ENCODE measurements around the gene COA3. TPM values are rescaled to one million over a fixed set of nuclear protein-coding genes. Genes with fewer than 3 reads are reported as not detected.
A peak's percentile ranks its signal among the peaks of the same experiment; 100 is the strongest.

Gene COA3
- total RNA-seq, 1 experiment from 2014 or later: 48.8 TPM

DNA sequence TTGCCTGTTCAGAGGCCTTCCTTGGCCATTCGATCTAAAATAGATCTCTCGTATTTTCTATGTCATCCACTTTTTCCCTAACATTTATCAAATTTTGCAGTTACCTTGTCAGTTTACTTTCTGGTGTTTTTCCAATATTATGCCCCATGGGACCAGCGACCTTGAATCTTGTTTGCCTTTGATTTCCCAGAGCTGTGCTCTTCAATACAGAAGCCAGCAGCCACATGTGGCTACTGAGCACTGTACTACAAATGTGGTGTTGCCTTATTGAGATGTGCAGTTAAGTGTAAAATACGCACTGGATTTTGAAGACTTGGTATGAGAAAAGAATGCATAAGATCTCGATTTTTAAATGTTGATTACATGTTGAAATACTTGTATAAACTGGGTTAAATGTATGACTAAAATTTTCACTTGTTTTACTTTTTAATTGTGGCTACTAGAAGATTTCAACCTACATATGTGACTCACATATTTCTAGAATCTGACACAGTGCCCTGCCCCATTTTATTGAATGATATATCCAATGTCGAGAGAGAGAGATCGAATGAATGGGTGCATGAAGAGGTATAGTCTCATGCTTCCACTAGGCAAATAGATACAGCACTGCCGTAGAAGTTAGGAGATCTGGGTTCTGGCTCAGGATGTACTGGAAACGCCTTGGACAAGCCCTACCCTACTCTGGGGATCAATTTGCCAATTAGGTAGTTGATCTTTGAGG, 33.9 kb upstream of the COA3 start:
- no peak for TF ChIP-seq POLR2AphosphoS5 (IDR thresholded peaks at IDR 0.05; ENCODE audit: low read depth, low read length)
- TF ChIP-seq TCF7L2 (IDR thresholded peaks at IDR 0.05; ENCODE audit: low read depth, low read length): no peak
- Histone ChIP-seq H3K9me3 (ENCODE audit: control insufficient read depth, insufficient read depth, low read depth, low read length) (no peaks in the 10 kb centered on the region), H3K36me3 (ENCODE audit: control insufficient read depth, insufficient read depth, low read length) (peaks cover 5% of the 10 kb centered on the region), H3K27me3 (ENCODE audit: control insufficient read depth, insufficient read depth, low read length) (no peaks in the 10 kb centered on the region), H3K4me1 (ENCODE audit: control insufficient read depth, insufficient read depth, low read length) (peaks cover 8% of the 10 kb centered on the region; the same call in 1 of the 2 replicates), H3K4me3 (ENCODE audit: low read depth in 2 of 2, low read length in 2 of 2) (peak overlapping the region; percentile 95 to 96), H3K27ac (ENCODE audit: low read length) (peak overlapping the region; percentile 93)
- intact Hi-C loops (cut with micrococcal nuclease; ENCODE audit: unreplicated experiment) (no loop called here), in situ Hi-C loops (cut with HindIII; ENCODE audit: low pct_unique_long_range_greater_than_20kb, low sequenced_read_pairs) (no loop called here)
- ChIA-PET CTCF (no interaction called here), POLR2A (no interaction called here)
- TSS peak; percentile 94 for BruUV-seq (replicated peaks)
- peak; percentile 22 for ATAC-seq
- no peak for DNase-seq (ENCODE audit: low read depth, low spot score)

DNA sequence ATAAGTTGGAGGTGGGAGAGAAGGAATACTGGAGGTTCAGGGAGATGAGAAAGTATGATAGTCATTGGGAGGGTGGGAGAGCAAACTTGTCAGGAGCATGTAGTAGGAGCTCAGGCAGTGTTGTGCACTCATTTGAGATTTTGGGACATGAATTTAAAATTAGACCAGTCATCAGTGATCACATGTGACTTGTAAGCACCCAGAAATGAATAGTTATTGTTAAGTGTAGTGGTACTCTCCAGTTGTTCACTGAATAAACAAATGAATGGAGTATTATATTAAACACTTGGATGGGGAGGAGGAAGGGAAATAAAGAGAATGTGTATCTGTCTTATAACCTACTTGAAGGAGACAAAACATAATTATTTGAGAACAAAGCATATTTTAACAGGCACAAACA, 32.5 kb upstream of the COA3 start:
- POLR2A ChIA-PET: no interaction called here
- H3K9me3 ChIP-seq (ENCODE audit: control insufficient read depth, insufficient read depth, low read depth, low read length): no peaks in the 10 kb centered on the region
- TF ChIP-seq SIN3A (IDR thresholded peaks at IDR 0.05; ENCODE audit: borderline replicate concordance, insufficient read depth, low read depth, low read length) (no peak), POLR2AphosphoS5 (IDR thresholded peaks at IDR 0.05; ENCODE audit: low read depth, low read length) (no peak), TCF7L2 (IDR thresholded peaks at IDR 0.05; ENCODE audit: low read depth, low read length) (no peak)
- TF ChIP-seq, protein P1, sequence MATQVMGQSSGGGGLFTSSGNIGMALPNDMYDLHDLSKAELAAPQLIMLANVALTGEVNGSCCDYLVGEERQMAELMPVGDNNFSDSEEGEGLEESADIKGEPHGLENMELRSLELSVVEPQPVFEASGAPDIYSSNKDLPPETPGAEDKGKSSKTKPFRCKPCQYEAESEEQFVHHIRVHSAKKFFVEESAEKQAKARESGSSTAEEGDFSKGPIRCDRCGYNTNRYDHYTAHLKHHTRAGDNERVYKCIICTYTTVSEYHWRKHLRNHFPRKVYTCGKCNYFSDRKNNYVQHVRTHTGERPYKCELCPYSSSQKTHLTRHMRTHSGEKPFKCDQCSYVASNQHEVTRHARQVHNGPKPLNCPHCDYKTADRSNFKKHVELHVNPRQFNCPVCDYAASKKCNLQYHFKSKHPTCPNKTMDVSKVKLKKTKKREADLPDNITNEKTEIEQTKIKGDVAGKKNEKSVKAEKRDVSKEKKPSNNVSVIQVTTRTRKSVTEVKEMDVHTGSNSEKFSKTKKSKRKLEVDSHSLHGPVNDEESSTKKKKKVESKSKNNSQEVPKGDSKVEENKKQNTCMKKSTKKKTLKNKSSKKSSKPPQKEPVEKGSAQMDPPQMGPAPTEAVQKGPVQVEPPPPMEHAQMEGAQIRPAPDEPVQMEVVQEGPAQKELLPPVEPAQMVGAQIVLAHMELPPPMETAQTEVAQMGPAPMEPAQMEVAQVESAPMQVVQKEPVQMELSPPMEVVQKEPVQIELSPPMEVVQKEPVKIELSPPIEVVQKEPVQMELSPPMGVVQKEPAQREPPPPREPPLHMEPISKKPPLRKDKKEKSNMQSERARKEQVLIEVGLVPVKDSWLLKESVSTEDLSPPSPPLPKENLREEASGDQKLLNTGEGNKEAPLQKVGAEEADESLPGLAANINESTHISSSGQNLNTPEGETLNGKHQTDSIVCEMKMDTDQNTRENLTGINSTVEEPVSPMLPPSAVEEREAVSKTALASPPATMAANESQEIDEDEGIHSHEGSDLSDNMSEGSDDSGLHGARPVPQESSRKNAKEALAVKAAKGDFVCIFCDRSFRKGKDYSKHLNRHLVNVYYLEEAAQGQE (IDR thresholded peaks at IDR 0.05; ENCODE audit: insufficient read depth in 1 of 2, low read depth in 2 of 2, low read length in 1 of 2): no peak
- TF ChIP-seq, protein P2, sequence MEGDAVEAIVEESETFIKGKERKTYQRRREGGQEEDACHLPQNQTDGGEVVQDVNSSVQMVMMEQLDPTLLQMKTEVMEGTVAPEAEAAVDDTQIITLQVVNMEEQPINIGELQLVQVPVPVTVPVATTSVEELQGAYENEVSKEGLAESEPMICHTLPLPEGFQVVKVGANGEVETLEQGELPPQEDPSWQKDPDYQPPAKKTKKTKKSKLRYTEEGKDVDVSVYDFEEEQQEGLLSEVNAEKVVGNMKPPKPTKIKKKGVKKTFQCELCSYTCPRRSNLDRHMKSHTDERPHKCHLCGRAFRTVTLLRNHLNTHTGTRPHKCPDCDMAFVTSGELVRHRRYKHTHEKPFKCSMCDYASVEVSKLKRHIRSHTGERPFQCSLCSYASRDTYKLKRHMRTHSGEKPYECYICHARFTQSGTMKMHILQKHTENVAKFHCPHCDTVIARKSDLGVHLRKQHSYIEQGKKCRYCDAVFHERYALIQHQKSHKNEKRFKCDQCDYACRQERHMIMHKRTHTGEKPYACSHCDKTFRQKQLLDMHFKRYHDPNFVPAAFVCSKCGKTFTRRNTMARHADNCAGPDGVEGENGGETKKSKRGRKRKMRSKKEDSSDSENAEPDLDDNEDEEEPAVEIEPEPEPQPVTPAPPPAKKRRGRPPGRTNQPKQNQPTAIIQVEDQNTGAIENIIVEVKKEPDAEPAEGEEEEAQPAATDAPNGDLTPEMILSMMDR (IDR thresholded peaks at IDR 0.05): no peak
- peaks cover 5% of the 10 kb centered on the region; the same call in 1 of the 2 replicates for H3K36me3 ChIP-seq (ENCODE audit: control insufficient read depth, insufficient read depth, low read length)
- no peak overlapping the region for H3K4me3 ChIP-seq (ENCODE audit: low read depth in 2 of 2, low read length in 2 of 2)
- H3K27me3 ChIP-seq (ENCODE audit: control insufficient read depth, insufficient read depth, low read length): no peaks in the 10 kb centered on the region
- BruUV-seq (replicated peaks): no TSS peak
- CTCF ChIA-PET: no interaction called here
- intact Hi-C loops (cut with micrococcal nuclease; ENCODE audit: unreplicated experiment): no loop called here
- in situ Hi-C loops (cut with HindIII; ENCODE audit: low pct_unique_long_range_greater_than_20kb, low sequenced_read_pairs): no loop called here
- no peak for ATAC-seq
- H3K4me1 ChIP-seq (ENCODE audit: control insufficient read depth, insufficient read depth, low read length): peaks cover 8% of the 10 kb centered on the region; the same call in 1 of the 2 replicates
- H3K27ac ChIP-seq (ENCODE audit: low read length): no peak overlapping the region
- no peak for DNase-seq (ENCODE audit: low read depth, low spot score)

DNA sequence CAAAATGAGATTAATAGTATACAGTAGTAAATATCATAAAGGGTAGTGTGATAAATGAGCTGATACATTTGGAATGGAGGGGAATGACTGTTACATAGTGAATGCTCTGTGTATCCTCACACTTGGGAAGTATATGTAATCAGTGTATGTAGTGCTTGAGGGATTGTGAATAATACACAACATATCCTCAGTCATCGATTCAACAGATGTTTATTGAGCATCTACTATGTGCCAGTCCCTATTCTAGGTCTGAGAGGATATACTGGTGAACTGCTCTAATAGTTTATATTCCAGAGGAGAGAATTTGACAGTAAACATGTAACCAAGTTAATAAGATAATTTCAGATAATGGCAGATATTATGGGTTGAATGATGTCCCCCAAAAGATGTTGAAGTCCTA, 29.0 kb upstream of the COA3 start:
- CTCF ChIA-PET: no interaction called here
- no peak for DNase-seq (ENCODE audit: low read depth, low spot score)
- Histone ChIP-seq H3K27ac (ENCODE audit: low read length) (no peak overlapping the region), H3K27me3 (ENCODE audit: control insufficient read depth, insufficient read depth, low read length) (no peaks in the 10 kb centered on the region), H3K36me3 (ENCODE audit: control insufficient read depth, insufficient read depth, low read length) (no peaks in the 10 kb centered on the region; the same call in 1 of the 2 replicates), H3K4me3 (ENCODE audit: low read depth in 2 of 2, low read length in 2 of 2) (no peak overlapping the region), H3K4me1 (ENCODE audit: control insufficient read depth, insufficient read depth, low read length) (peaks cover 10% of the 10 kb centered on the region), H3K9me3 (ENCODE audit: control insufficient read depth, insufficient read depth, low read depth, low read length) (no peaks in the 10 kb centered on the region)
- POLR2A ChIA-PET: interaction anchor here (0.6 kb wide), 1 partner anchor 129 kb away, joined by 6 read pairs; no protein-coding TSS in a partner anchor
- no TSS peak for BruUV-seq (replicated peaks)
- TF ChIP-seq TCF7L2 (IDR thresholded peaks at IDR 0.05; ENCODE audit: low read depth, low read length) (no peak), POLR2AphosphoS5 (IDR thresholded peaks at IDR 0.05; ENCODE audit: low read depth, low read length) (no peak), SIN3A (IDR thresholded peaks at IDR 0.05; ENCODE audit: borderline replicate concordance, insufficient read depth, low read depth, low read length) (no peak)
- TF ChIP-seq, protein P1 (IDR thresholded peaks at IDR 0.05; ENCODE audit: insufficient read depth in 1 of 2, low read depth in 2 of 2, low read length in 1 of 2): no peak
- TF ChIP-seq, protein P2 (IDR thresholded peaks at IDR 0.05): no peak
- intact Hi-C loops (cut with micrococcal nuclease; ENCODE audit: unreplicated experiment) (no loop called here), in situ Hi-C loops (cut with HindIII; ENCODE audit: low pct_unique_long_range_greater_than_20kb, low sequenced_read_pairs) (no loop called here)
- no peak for ATAC-seq

Measured in Panc1 (cell line).